Mammary epithelial cell (primary cell): ENCODE measurements around the gene SEC14L5.

ENCODE experiments used
- EZH2 ChIP-seq: IDR thresholded peaks from 2 replicates; pipeline ENCODE4 v1.6.1; 2012; ENCODE audit warnings: low read length, inconsistent platforms, borderline replicate concordance
- TF ChIP-seq, protein P1 (sequence below), 2 donors: IDR thresholded peaks in 1 of 2; conservative IDR thresholded peaks in 1 of 2; 2 replicates each; pipeline ENCODE4 v1.5.1; 2011 to 2012; ENCODE audit warnings: inconsistent platforms in 2 of 2, low read length in 2 of 2, mild to moderate bottlenecking in 2 of 2, control low read depth in 1 of 2, low read depth in 1 of 2; ENCODE audit not compliant: insufficient read depth in 1 of 2; ENCODE audit errors: extremely low read depth in 1 of 2

DNA sequence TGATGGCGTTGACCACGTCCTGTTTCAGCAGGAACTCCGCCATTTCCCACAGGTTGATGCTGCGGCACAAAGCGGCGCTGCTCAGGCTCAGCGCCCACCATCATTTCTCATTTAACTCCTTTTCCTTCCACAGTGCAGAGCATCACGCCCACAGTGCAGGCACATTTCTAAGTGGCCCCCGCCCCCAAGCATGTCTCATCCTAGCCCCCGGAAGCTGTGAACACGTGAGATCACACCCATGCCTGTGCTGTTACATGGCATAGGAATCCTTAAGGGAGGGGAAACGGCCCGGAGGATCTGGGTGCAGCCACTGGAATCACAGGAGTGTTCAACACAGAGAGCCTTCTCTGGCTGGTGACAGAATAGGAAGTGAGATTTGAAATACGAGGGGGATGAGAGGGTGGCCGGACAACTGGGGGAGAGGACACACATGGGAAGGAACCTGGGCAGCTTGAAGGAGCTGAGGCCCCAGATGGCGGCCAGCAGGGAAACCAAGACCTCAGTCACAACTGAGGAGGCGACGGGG is 70.9 kb downstream of the SEC14L5 start:
- TF ChIP-seq, protein P1, sequence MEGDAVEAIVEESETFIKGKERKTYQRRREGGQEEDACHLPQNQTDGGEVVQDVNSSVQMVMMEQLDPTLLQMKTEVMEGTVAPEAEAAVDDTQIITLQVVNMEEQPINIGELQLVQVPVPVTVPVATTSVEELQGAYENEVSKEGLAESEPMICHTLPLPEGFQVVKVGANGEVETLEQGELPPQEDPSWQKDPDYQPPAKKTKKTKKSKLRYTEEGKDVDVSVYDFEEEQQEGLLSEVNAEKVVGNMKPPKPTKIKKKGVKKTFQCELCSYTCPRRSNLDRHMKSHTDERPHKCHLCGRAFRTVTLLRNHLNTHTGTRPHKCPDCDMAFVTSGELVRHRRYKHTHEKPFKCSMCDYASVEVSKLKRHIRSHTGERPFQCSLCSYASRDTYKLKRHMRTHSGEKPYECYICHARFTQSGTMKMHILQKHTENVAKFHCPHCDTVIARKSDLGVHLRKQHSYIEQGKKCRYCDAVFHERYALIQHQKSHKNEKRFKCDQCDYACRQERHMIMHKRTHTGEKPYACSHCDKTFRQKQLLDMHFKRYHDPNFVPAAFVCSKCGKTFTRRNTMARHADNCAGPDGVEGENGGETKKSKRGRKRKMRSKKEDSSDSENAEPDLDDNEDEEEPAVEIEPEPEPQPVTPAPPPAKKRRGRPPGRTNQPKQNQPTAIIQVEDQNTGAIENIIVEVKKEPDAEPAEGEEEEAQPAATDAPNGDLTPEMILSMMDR (conservative IDR thresholded peaks at IDR 0.05 in 1 of 2, IDR thresholded peaks at IDR 0.05 in 1 of 2; ENCODE audit: extremely low read depth in 1 of 2, insufficient read depth in 1 of 2, low read depth in 1 of 2, low read length in 2 of 2) = no peak
- TF ChIP-seq EZH2 = no peak
